BE2C (cell line): ENCODE results near the gene MAMLD1.
A peak's percentile ranks its signal among the peaks of the same experiment; 100 is the strongest.

Experiments
- DNase-seq: peaks from one replicate; pipeline ENCODE4 v3.0.0-alpha.2; 2020
- H3K27me3 ChIP-seq: fragments of 250-450 bp; sonication (Bioruptor Pico); 2 replicates; pipeline ENCODE4 v1.5.1; 2020; ENCODE audit warnings: mild to moderate bottlenecking
- H3K36me3 ChIP-seq: fragments of 250-450 bp; sonication (Bioruptor Pico); 2 replicates; pipeline ENCODE4 v1.5.1; 2020; ENCODE audit warnings: mild to moderate bottlenecking
- H3K4me1 ChIP-seq: fragments of 250-450 bp; sonication (Bioruptor Pico); 2 replicates; pipeline ENCODE4 v1.5.1; 2020
- H3K4me3 ChIP-seq: 2 replicates; pipeline ENCODE4 v1.5.1; 2011; ENCODE audit warnings: low read depth, low read length
- H3K9me3 ChIP-seq: fragments of 250-450 bp; sonication (Bioruptor Pico); 2 replicates; pipeline ENCODE4 v1.5.1; 2020
- CTCF ChIP-seq: IDR thresholded peaks from 2 replicates; pipeline ENCODE4 v1.5.1; 2012; ENCODE audit warnings: mild to moderate bottlenecking, low read depth, low read length

Gene MAMLD1

GRCh38 chrX:150546711-150547153 is 183.6 kb downstream of the MAMLD1 start:
- no peaks in the 10 kb centered on the region for H3K4me1 ChIP-seq
- DNase-seq = no peak
- no peak overlapping the region for H3K4me3 ChIP-seq
- no peaks in the 10 kb centered on the region for H3K27me3 ChIP-seq
- H3K36me3 ChIP-seq = no peaks in the 10 kb centered on the region
- H3K9me3 ChIP-seq = no peaks in the 10 kb centered on the region
- TF ChIP-seq CTCF = no peak

- TF ChIP-seq CTCF = no peak
- peak; percentile 47 for DNase-seq
- Histone ChIP-seq H3K27me3 (no peaks in the 10 kb centered on the region), H3K36me3 (no peaks in the 10 kb centered on the region), H3K4me3 (no peak overlapping the region), H3K4me1 (no peaks in the 10 kb centered on the region), H3K9me3 (no peaks in the 10 kb centered on the region)
These were observed 184.4 kb downstream of the MAMLD1 start for GRCh38 chrX:150547375-150548115.

GRCh38 chrX:150548251-150548650 is 185.1 kb downstream of the MAMLD1 start:
- H3K9me3 ChIP-seq = no peaks in the 10 kb centered on the region
- no peak for TF ChIP-seq CTCF
- no peak for DNase-seq
- H3K36me3 ChIP-seq = no peaks in the 10 kb centered on the region
- H3K4me1 ChIP-seq = no peaks in the 10 kb centered on the region
- no peaks in the 10 kb centered on the region for H3K27me3 ChIP-seq
- no peak overlapping the region for H3K4me3 ChIP-seq

- Histone ChIP-seq H3K27me3 (no peaks in the 10 kb centered on the region), H3K9me3 (no peaks in the 10 kb centered on the region), H3K4me3 (no peak overlapping the region), H3K36me3 (no peaks in the 10 kb centered on the region), H3K4me1 (no peaks in the 10 kb centered on the region)
- TF ChIP-seq CTCF = no peak
- DNase-seq = no peak
These were observed 185.6 kb downstream of the MAMLD1 start for GRCh38 chrX:150548684-150549083.

- Histone ChIP-seq H3K4me1 (no peaks in the 10 kb centered on the region), H3K36me3 (no peaks in the 10 kb centered on the region), H3K27me3 (no peaks in the 10 kb centered on the region), H3K9me3 (no peaks in the 10 kb centered on the region), H3K4me3 (no peak overlapping the region)
- TF ChIP-seq CTCF = no peak
- no peak for DNase-seq
These were observed 188.8 kb downstream of the MAMLD1 start for GRCh38 chrX:150551963-150552362.

- H3K36me3 ChIP-seq = no peaks in the 10 kb centered on the region
- no peak overlapping the region for H3K4me3 ChIP-seq
- no peaks in the 10 kb centered on the region for H3K27me3 ChIP-seq
- no peak for DNase-seq
- H3K4me1 ChIP-seq = no peaks in the 10 kb centered on the region
- TF ChIP-seq CTCF = no peak
- no peaks in the 10 kb centered on the region for H3K9me3 ChIP-seq
These were observed 195.3 kb downstream of the MAMLD1 start for GRCh38 chrX:150558424-150558823.
